ENCODE measurements around the gene CYP8B1. TPM values are rescaled to one million over a fixed set of nuclear protein-coding genes. Genes with fewer than 3 reads are reported as not detected.

The CYP8B1 gene
- total RNA-seq, 4 donors from 2014 or later, result not detected

DNA sequence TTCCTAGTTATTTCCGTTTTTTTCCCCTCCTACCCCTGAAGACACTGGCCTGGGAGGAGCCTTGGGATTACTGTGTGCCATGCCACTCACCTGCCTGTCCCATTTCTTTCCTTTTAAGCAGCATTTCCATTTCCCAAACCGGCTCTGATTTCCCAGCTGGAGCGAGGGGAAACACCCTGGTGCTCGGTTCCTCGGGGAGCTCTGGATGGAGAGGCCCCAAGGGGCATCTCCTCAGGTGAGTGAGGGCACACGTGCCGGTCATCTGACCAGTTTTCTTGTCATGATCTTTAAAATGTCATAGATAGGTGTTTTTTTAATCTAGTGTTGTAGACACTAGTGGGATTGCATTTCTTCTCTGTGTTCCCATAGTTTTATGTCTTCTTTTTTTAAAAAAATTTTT lies 33.0 kb upstream of the CYP8B1 start:
- peaks cover 2 to 54% (median 9%) of the 10 kb centered on the region in 3 donors for H3K36me3 ChIP-seq
- DNase-seq (ENCODE audit: low spot score in 2 of 2), result no peak

DNA sequence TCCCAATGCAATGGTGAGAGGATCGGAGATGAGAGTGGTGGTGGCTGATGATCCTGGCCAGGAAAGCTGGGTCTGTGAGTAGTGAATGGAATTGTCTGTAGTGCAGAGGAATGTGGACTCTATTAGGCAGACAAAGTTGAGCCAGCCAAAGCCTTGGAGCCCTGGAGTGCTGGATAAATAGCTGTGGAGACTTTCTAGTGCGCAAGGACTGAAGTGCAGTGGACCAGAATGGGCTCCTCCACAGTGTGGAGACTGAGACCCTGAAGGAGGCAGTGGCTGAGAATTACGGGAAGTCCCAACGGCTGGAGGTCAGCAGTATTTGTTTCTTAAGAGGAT lies 31.1 kb upstream of the CYP8B1 start:
- peak overlapping the region in 3 of 4 donors; percentile 50 to 82 (median 76) for H3K27ac ChIP-seq
- H3K4me3 ChIP-seq, result peak overlapping the region; percentile 50 to 87 (median 78)
- H3K4me1 ChIP-seq, result peaks cover 0 to 21% (median 0%) of the 10 kb centered on the region in 4 donors
- 48 to 51% methylated on average over 4 of the region's 4 CpGs for WGBS, 2 donors
- H3K9me3 ChIP-seq, result peaks cover 0 to 24% (median 0%) of the 10 kb centered on the region in 4 donors
- peaks cover 0 to 42% (median 0%) of the 10 kb centered on the region in 3 donors for H3K36me3 ChIP-seq
- no peaks in the 10 kb centered on the region for H3K27me3 ChIP-seq
- no peak for DNase-seq (ENCODE audit: low spot score in 2 of 2)
- TF ChIP-seq EP300 (IDR thresholded peaks at IDR 0.05) (no peak), POLR2A (IDR thresholded peaks at IDR 0.05) (no peak)
- TF ChIP-seq, protein P1, sequence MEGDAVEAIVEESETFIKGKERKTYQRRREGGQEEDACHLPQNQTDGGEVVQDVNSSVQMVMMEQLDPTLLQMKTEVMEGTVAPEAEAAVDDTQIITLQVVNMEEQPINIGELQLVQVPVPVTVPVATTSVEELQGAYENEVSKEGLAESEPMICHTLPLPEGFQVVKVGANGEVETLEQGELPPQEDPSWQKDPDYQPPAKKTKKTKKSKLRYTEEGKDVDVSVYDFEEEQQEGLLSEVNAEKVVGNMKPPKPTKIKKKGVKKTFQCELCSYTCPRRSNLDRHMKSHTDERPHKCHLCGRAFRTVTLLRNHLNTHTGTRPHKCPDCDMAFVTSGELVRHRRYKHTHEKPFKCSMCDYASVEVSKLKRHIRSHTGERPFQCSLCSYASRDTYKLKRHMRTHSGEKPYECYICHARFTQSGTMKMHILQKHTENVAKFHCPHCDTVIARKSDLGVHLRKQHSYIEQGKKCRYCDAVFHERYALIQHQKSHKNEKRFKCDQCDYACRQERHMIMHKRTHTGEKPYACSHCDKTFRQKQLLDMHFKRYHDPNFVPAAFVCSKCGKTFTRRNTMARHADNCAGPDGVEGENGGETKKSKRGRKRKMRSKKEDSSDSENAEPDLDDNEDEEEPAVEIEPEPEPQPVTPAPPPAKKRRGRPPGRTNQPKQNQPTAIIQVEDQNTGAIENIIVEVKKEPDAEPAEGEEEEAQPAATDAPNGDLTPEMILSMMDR (IDR thresholded peaks at IDR 0.05), result no peak

More for the DNA sequence above, 33.0 kb upstream of the CYP8B1 start:
- Histone ChIP-seq H3K4me3 (no peak overlapping the region), H3K27ac (no peak overlapping the region), H3K9me3 (peaks cover 0 to 36% (median 6%) of the 10 kb centered on the region in 4 donors), H3K4me1 (peaks cover 0 to 21% (median 0%) of the 10 kb centered on the region in 4 donors), H3K27me3 (no peaks in the 10 kb centered on the region)
- no peak for TF ChIP-seq EP300 (IDR thresholded peaks at IDR 0.05)
- TF ChIP-seq, protein P1 (IDR thresholded peaks at IDR 0.05), result no peak
- 87 to 95% methylated on average over 7 of the region's 7 CpGs for WGBS, 2 donors

DNA sequence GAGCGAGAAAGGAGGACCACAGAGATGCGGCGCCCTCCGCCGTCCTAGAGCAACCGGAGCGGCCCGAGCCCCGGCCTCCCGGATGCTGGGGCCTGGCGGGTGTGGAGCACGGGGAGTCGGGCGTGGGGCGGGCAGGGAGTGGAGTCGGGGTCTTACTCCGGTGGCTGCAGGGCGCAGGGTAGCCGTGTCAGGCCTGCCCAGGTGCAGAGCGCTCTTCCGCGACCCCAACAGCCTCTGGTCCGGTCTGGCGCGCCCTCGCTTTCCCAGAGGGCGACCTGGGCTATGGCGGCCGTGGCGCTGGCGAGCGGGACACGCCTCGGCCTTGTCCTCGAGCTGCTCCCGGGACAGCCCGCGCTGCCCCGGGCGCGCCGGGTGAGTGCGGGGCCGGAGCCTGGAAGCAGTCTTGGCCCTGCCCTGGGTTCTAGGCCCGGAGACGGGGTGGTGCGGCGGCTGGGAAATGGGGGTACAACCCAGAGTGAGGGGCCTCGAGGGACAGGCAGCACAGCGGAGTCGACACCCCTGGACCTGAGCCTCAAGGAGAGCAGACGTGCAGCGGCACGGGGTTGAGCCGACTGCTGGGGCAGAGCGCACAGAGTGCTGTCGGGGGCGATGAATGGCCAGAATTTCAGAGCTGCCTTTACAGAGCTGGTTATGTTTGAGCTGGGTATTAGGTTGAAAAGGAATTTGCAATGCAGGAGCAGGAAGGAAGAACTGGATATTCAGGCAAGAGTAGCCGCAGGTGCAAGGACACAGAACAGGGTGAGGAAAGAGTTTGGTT lies 30.6 kb upstream of the CYP8B1 start, which contains the start of gene ZNF662:
TSS of gene ZNF662 (plus strand) at position 73 of the 778 bp plus-strand sequence. CDS start 1,973 bp downstream, outside the sequence.
- Histone ChIP-seq H3K4me3 (peak within 1 kb of the TSS; percentile 50 to 87 (median 78)), H3K4me1 (peaks cover 0 to 21% (median 0%) of the 10 kb centered on the region in 4 donors), H3K27me3 (no peaks in the 10 kb centered on the region), H3K36me3 (peaks cover 0 to 36% (median 0%) of the 10 kb centered on the region in 3 donors), H3K27ac (peak within 1 kb of the TSS; percentile 44 to 82 (median 63)), H3K9me3 (peaks cover 0 to 19% (median 0%) of the 10 kb centered on the region in 4 donors)
- 1 to 2% methylated on average over 42 to 50 of the region's 59 CpGs for WGBS, 2 donors
- peak; percentile 18 to 27 for DNase-seq (ENCODE audit: low spot score in 2 of 2)
- no peak for TF ChIP-seq POLR2A (IDR thresholded peaks at IDR 0.05)
- TF ChIP-seq EP300 (IDR thresholded peaks at IDR 0.05), result peak in 1 of 2 donors; percentile 21

DNA sequence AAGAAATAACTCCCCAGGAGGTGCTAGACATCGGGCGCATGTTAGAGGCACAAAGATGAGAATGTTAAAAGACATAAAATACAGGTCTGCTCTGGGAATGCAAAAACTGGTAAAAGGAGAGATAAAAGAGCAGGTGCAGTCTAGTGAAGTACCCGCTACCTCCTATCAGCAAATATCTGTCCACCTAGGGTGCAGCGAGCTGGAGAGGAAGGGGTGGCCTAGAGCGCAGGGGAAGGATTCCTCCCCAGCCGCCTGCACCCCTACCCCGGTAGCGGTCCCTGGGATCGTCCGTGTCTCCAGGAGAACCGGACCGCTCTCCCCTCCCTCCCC lies 30.0 kb upstream of the CYP8B1 start:
- peaks cover 0 to 13% (median 0%) of the 10 kb centered on the region in 4 donors for H3K9me3 ChIP-seq
- WGBS, 2 donors, result 10 to 14% methylated on average over 12 of the region's 12 CpGs
- peak overlapping the region; percentile 50 to 87 (median 78) for H3K4me3 ChIP-seq
- no peaks in the 10 kb centered on the region for H3K27me3 ChIP-seq
- peaks cover 0 to 21% (median 0%) of the 10 kb centered on the region in 4 donors for H3K4me1 ChIP-seq
- DNase-seq (ENCODE audit: low spot score in 2 of 2), result no peak
- peak overlapping the region; percentile 44 to 82 (median 63) for H3K27ac ChIP-seq
- no peak for TF ChIP-seq POLR2A (IDR thresholded peaks at IDR 0.05)
- TF ChIP-seq, protein P1 (IDR thresholded peaks at IDR 0.05), result no peak
- TF ChIP-seq EP300 (IDR thresholded peaks at IDR 0.05), result no peak
- peaks cover 0 to 31% (median 0%) of the 10 kb centered on the region in 3 donors for H3K36me3 ChIP-seq

DNA sequence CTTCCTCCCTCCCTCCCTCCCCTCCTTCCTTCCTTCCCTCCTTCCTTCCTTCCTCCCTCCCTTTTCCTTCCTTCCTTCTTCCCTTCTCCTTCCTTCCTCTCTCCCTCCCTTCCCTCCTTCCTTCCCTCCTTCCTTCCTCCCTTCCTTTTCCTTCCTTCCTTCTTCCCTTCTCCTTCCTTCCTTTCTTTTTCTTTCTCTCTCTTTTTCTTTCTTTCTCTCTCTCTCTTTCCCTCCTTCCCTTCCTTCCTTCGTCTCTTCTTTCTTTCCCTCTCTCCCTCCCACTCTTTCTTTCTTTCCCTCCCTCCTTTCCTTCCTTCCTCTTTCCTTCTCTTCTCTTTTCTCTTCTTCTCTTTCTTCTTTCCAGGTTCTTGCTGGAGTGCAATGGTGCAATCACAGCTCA lies 28.4 kb upstream of the CYP8B1 start:
- H3K4me3 ChIP-seq, result no peak overlapping the region
- no peaks in the 10 kb centered on the region for H3K27me3 ChIP-seq
- no peaks in the 10 kb centered on the region for H3K9me3 ChIP-seq
- H3K36me3 ChIP-seq, result peaks cover 0 to 15% (median 0%) of the 10 kb centered on the region in 3 donors
- peaks cover 0 to 21% (median 0%) of the 10 kb centered on the region in 4 donors for H3K4me1 ChIP-seq
- WGBS, 2 donors, result 84 to 91% methylated on average over 1 of the region's 1 CpG
- no peak for DNase-seq (ENCODE audit: low spot score in 2 of 2)
- H3K27ac ChIP-seq, result no peak overlapping the region
- no peak for TF ChIP-seq POLR2A (IDR thresholded peaks at IDR 0.05)
- TF ChIP-seq, protein P1 (IDR thresholded peaks at IDR 0.05), result no peak
- no peak for TF ChIP-seq EP300 (IDR thresholded peaks at IDR 0.05)

All from tibial nerve (tissue), 4 donors.